H54 (cell line): Measurements from ENCODE around the gene STK11.

Source experiments
- DNase-seq: peaks from one replicate; pipeline ENCODE4 v3.0.0; 2011; ENCODE audit warnings: low spot score, mixed read lengths; ENCODE audit not compliant: insufficient read length
- FAIRE-seq: peaks from 3 replicates; lab custom pipeline; 2011; peaks lifted over from hg19 to GRCh38; lab: Jason Lieb, UNC
- POLR2A ChIP-seq: IDR thresholded peaks from 2 replicates; pipeline ENCODE4 v1.6.1; 2011; ENCODE audit warnings: low read depth, mild to moderate bottlenecking, low read length

Gene STK11

DNA sequence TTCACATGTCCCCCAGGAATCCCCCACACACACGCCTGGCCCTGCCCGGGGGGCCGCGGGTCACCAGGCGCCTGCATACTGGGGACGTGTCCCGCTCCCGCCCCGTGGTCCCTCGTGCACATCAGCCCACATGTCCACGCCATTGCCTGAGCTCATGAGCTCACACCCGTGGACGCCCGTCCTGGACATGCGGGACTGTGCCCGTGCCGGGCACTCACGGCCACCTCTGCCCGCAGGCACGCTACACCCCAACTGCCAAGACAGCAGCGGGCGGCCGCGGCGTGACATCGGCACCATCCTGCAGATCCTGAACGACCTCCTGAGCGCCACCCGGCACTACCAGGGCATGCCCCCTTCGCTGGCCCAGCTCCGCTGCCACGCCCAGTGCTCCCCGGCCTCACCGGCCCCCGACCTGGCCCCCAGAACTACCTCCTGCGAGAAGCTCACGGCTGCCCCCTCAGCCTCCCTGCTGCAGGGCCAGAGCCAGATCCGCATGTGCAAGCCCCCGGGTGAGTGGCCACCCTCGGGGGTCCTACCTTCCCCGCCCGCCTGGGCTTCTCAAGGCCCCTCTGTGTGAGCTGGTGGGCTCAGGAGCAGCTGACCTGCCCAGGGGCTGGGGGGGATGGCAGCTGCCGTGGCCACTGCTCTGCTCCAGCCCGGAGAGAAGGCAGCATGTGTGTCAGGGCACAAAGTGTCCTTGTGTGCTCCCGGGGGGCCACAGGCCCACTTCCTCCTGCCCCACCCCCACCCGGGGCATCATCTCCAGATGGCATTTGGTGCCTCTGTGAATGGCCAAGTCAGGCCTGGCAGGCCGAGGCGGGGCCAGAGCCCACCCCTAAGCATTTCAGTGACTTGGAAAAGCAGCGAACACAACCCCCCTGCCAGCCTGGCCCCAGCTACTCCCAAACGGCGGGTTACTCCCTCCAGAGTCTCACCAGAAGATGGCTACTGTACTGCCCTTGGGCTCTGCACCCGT is 49.9 kb downstream of the STK11 start:
- FAIRE-seq (no peak), DNase-seq (no peak)
- TF ChIP-seq POLR2A, result no peak

DNA sequence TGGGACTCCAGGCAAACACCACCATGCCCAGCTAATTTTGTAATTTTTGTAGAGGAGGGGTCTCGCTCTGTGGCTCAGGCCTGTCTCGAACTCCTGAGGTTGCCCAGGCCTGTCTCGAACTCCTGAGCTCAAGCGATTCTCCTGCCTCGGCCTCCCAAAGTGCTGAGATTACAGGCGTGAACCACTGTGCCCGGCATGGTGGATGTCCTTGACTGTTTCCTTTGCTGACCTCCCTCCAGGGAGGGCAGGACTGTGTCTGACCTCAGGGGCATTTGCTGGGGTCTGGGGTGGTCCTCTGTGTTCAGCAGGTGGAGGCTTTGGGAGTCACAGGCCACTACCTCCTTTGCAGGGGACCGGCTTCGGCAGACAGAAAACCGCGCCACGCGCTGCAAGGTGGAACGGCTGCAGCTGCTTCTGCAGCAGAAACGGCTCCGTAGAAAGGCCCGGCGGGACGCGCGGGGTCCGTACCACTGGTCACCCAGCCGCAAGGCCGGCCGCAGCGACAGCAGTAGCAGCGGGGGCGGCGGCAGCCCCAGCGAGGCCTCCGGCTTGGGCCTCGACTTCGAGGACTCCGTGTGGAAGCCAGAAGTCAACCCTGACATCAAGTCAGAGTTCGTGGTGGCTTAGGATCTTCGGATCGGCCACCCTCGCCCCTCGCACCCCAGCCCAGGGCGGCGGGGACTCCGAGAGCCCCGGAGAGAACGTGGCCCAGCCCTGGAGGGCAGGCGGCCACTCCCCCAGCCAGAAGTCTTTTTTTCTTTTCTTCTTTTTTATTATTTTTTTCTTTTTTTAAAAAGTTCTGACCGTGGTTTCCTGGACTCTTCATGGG is 51.3 kb downstream of the STK11 start:
- FAIRE-seq (no peak), DNase-seq (no peak)
- no peak for TF ChIP-seq POLR2A

DNA sequence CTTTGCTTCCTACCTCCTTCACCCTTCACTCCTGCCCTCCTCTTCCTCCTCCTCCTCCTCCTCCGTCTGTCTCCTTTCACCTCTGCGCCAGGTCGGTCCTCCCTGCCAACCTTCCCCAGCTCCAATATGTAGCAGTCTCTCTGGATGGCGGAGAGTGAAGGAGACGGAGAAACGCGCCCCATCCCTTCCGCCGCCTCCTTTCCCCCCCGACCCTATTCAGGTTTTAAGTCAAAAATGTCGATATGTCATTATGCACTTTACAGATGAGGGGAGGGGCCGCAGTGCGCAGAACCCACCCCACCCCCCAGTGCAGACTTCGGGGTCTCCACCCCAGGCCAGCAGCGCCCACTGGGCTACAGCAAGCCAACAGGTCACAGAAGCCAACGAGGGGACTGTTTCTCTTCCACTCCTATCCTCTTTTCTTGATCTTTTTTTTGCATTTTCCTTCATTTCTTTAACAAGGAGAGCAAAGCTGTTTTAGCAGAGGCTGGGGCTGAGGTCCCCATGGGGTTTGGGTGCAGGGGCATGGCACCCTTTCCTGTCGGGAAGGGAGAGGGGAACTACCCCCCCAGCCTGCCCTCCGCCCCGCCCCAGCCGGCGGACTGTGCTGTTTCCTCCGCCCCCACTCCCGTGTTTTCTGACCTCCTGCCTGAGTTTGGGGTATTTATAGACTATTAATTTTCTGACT is 52.0 kb downstream of the STK11 start:
- FAIRE-seq (no peak), DNase-seq (no peak)
- no peak for TF ChIP-seq POLR2A

DNA sequence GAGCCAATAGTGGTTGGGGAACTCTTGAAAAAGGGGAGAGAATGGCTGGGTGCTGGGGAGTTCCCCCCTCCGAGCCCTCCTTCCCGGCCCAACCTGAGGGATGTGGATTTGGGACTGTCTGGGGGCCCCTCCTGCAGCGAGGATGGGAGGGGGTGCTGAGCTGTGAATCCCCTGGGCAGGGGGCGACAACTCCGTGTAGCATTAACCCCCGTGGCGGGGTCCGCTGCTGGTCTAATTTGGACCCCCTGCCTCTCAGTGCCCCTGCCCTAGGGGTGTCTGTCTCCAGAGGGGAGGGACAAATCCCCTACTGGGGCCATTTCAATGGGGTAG is 52.5 kb downstream of the STK11 start:
- no peak for TF ChIP-seq POLR2A
- FAIRE-seq (no peak), DNase-seq (no peak)

DNA sequence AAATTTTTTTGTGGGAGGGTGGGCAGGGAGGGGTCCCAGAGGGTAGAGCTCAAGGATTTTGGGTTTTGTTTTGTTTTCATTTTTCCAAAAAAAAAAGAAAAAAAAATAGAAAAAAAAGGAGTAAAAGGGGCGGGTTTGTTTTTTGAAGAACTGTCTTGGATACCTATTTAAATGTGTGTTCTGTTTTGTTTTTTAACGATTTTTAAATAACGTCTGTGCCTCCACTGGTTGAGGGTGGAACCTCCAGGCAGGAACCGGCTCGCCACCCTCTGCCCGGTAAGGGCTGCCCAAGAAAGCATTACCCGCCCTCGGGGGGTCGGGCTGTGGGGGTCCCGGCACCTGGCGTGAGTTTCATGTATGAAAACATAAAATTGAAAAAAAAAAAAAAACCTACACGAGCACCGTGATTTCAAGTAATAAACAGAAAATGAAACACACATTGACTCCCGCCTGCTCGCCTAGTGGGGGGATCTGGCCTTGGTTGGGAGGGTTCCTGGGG is 53.2 kb downstream of the STK11 start:
- no peak for FAIRE-seq
- no peak for TF ChIP-seq POLR2A
- no peak for DNase-seq

DNA sequence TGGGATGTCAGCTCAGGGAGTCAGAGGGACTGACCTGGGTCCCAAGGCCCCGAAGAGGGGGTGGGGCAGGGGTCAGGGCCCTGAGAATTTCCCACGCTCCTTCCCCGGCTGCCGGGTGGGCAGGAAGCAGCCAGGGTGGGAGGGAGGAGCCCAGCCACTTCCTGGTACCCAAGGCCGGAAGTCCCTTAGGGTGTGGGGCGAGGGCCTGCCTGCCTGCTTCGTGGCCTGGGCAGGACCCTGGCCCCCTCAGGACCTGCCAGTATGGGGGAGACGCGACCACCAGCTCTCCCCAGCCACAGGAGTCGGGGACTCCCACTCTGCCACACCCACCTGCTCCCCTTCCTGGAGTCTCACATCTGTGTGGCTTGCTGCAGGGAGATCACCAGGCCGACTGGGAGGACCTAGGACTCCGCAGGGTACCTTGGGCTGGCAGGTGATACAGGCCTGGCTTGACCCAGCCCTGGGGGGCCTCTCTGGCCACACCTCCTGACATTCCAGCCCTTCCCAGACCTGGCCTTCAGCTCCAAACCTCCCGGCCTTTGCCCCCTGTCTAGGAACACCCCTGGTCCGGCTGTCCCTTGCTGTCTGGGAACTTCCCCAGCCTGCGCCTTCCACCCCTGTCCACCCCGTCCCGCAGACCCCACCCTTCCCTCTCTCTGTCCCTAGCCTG is 53.8 kb downstream of the STK11 start:
- TF ChIP-seq POLR2A, result peak; percentile 25
- FAIRE-seq, result no peak
- DNase-seq, result peak; percentile 63

DNA sequence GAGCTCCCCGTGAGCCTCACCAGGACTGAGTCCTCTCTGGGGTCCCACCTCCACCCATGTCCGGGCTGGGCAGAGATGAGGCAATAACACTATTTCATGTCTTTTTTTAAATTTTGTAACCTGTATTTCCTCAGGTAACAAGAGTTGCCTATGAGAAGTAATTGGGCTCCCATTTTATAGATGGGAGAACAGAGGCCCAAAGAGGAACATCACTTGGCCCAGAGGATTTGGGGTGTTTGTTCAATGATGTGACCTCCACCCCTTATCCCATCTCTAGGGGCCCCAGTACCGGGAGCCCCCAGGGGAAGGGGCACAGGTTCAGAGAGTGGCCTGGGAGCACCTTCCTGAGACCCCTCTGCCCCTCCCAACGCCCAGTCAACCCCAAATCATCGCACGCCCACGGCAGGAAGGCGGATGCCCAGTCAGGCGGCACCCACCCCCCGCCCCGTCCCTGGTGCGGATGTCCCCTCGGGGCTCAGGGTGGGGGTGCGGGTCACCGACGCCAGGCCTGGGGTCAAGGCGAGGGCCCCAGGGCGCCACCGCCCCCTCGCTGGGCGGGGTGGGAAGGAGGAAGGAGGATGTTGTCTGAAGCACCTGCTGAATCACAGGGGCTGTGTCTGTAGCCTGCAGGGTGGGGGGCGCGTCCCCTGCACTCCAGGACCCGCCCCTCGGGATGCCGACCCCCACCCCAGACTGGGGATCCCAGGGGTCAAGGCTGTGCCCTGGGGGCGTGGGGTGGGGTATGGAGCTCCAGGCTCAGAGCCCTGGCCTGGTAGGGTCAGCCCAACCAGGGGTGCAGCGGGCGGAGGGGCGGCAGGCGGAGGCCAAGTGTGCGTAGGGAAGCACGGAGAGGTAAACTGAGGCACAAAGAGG is 54.5 kb downstream of the STK11 start:
- TF ChIP-seq POLR2A, result no peak
- FAIRE-seq, result no peak

DNA sequence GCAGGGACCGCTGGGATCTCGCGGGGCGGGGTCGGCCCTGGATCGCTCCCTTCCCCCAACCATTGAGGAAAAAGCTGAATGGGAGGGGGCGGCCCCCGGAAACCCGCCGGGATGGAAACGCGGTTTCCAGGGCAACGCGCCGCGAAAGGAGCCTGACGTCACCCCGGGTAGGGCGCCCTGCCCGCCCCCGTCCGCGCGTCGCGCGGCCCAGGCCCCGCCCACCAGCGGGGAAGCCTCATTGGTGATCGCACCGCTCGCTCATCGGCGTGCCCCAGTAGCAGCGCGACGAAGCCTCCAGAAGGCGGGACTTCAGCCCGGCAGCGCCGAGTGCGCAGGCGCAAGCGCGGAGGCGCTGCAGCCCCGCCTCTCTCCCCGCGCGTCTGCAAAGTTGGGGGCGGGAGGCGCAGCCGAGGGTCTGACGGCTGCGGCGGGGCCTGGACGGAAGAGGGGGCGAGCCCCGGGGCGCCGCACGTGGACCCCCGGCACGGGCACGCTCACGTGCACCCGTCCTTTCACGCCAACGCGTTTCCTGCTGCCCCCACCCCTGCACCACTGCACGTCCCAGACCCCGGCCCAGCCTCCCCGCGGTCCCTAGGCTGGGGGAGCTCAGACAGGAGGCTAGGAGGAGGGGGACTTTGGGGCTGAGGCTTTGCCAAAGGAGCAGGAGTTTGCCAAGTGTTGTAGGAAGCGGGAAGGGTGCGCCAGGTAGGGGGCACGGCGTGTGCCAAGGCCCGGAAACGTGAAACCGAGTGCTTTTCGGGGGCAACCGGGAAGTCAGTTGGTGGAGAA is 55.4 kb downstream of the STK11 start:
- peak; percentile 14; the same call in 1 of the 2 replicates for TF ChIP-seq POLR2A
- DNase-seq (peak; percentile 85), FAIRE-seq (no peak)

More for the DNA sequence above, 54.5 kb downstream of the STK11 start:
- DNase-seq, result no peak

DNA sequence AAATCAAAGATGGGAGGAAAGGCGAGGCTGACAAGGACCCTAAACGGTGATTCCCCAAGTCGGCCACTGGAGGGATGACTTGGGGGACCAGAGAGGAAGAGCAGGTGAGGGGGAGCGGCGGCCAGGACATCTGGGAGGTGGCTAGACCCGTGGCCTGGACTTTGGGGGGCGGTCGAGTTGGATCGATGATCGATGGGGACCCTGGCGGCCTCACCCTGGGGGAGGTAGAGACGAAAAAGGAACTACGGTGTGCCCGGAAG is 55.9 kb downstream of the STK11 start:
- FAIRE-seq, result no peak
- DNase-seq, result no peak
- TF ChIP-seq POLR2A, result no peak

DNA sequence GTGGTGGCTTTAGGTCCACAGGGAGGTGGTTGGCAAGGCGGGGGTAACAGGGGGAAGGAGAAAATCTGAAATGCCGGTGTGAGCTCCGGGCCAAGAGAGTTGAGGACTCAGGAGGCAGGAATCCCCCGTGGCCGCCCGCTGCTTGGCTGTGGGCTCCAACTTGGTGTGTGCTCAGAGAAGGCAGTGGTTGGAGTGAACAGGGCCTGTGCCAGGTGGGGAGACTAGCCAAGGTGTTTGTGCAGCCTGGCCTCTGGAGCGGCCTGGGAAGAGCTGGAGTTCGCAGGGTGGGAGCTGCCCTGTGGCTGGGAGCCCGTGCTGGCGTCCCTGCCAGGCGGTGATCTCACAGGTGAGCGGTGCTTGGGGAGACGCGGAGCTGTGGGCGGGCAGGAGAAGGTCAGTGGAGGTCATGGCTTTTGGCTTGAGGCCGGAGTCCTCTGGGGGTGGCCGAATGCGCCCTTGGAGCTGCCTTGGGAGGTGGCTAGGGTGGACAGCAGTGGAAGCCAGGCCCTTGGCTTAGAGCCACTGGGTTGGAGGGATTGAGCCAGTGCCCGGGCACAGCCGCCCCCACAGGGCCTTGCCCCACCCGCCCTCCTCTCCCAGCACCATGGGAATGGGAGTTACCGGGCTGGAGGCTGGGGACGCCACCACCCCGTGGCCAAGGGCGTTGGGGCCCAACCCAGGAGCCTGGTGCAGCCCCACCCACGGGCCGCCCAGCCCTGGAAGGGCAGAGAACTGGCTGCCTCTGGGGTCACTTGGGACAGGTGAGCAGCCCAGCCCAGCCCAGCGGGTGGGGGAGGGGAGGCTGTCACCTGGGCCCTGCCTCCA is 56.4 kb downstream of the STK11 start:
- TF ChIP-seq POLR2A, result no peak
- FAIRE-seq (no peak), DNase-seq (no peak)

DNA sequence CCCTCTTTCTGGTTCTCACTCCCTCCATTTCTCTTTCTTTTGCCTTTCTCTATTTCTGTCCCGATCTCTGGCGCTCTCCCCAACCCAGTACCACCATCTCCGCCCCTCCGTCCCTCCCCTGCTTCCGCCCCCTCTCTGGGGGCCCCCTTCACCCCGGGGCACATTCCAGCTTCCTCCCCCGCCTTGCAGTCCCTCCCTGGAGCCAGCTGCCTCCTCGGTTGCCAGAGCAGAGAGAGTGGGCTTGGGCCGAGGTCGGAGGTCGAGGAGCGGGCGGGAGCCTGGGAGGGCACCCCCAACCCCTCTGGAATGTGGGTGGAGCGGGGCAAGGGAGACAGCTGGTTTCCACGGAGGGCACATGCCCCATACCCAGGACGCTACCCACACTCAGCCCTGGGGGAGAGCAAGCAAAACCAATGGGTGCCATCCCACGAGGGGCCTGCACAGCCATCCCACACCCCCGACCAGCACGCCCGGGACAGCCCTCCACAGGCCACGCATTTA is 57.1 kb downstream of the STK11 start:
- no peak for TF ChIP-seq POLR2A
- DNase-seq (no peak), FAIRE-seq (no peak)
